Frontal cortex (tissue), 4 donors: Measurements from ENCODE around the gene GOLPH3. TPM values are rescaled to one million over a fixed set of nuclear protein-coding genes. Genes with fewer than 3 reads are reported as not detected.
"Not testable (repeated sequence)": the region's sequence is repeated elsewhere in the genome, so short reads cannot be mapped to it uniquely, and the experiment has no call there.

Experiments
- DNase-seq, 2 donors: peaks; one replicate each; pipeline ENCODE4 v3.0.0; 2012; ENCODE audit warnings: low spot score in 2 of 2
- FAIRE-seq: peaks from 2 replicates; lab custom pipeline; 2012; peaks lifted over from hg19 to GRCh38; lab: Jason Lieb, UNC
- total RNA-seq: library from RNA; depleted of rRNA; stranded (reverse); fragments of >200 nt; gene quantifications from one replicate; pipeline ENCODE4 v1.2.3, GENCODE V29; 2014
- donor health status: control.
- donor health status: control.
- donor health status: control.

The GOLPH3 gene
- total RNA-seq: 66.9 TPM

DNA sequence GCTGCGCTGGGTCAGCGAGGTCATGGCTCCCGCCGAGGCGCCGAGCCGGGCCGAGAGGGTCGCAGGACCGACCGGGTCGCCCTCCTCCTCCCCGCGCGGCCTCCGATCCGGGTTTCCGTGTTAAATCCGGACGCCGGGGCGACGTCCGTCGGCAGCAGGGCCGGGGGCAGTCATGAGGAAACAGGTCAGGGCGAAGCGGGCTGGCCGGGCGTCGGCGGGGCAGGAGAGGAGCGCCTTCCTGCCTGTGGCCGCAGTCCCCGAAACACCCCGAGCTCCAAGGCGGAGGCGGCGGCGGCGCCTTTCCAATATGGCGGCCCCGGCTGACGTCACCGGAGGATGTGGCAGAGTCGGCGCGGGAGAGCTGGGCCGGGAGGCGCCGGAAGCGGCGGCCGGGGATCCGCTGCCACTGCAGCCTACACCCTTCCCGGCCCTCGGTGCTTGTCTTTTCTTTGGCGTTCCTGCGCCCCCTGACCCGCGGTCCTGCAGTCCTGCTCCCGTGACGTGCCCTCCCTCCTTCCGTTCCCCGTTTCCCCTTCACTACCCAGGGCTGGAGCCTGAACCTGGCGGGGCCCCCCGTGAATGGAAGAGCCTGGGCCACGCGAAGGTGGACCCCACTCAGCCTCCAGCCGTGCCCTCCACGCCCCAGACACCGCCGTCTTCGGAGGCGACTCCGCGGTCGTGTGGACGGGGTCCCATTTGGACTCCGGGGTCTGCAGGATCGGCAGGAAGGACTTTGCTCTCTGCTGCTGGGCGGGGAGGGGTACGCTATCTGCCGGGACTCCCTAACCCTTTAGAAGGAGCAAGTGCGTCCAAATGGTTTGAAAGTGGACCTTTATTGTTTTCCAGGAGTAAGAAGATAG lies at the start of gene GOLPH3:
Gene GOLPH3 (minus strand): TSS at position 309 of the 860 bp plus-strand sequence. CDS start 285 bp downstream, at position 24.
- DNase-seq: peak; percentile 88 to 91
- no peak for FAIRE-seq

DNA sequence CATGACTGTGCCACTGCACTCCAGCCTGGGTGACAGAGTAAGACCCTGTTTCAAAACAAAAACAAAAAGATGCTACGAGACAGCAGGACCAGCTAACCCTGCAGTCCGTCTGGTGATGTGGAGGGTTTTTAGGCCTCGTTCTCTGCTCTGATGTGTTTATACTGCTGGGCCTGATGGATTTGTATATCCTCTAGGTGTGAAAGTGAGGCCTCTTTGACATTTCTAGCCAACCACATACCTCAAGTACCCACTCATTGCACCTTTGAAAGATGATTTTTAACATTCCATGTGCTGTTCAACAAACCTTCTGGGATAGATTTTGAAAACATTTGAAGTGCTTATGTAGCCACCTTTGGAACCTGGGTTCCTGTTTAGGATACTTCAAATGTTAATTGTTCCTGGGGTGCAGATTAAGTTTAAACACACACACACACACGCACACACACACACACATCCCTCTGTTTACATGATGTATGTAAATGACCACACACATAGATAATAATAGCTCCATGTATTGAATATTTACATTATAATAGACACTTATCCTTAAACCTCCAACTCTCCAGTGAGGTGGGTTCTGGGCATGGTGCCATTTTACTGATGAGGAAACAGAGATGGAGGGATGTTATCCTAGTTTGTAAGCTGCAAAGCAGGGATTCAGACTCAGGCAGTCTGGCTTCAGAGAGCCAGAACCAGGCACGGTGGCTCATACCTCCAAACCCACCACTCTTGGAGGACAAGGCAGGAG lies 48.8 kb upstream of the GOLPH3 start:
- FAIRE-seq: no peak
- DNase-seq: no peak

DNA sequence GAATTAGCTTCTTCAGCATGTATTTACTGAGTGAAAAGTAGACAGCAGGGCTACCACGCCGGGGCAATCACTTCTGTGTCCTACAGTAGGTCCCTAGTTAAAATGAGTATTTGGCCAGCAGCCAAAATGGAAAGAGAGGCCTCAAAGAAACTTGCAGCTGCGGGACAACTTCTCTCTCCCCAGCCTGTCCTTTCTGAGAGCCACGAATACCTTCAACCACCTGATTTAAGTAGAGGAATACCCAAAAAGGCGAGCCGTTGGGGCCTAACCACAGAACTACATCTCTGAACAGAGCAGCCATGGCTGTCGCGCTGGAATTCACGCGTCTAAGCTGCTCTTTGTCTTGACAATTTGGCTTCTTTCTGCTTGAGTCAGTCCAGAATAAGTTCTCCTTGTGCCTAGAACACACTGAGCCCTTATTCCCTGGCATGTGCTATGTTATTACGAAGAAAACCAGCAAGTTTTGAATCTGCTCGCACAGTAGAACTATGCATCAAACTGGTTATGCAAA lies 43.8 kb upstream of the GOLPH3 start:
- FAIRE-seq: no peak
- DNase-seq: peak in 1 of 2 donors; percentile 33

DNA sequence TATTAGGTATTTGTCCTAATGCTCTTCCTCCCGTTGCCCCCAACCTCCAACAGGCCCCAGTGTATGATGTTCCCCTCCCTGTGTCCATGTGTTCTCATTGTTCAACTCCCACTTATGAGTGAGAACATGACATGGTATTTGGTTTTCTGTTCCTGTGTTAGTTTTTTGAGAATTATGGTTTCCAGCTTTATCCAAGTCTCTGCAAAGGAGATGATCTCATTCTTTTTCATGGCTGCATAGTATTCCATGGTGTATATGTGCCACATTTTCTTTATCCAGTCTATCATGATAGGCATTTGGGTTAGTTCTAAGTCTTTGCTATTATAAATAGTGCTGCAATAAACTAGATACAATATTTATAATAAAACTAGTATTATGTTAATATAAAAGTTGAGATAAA lies 40.2 kb upstream of the GOLPH3 start:
- DNase-seq, FAIRE-seq: not testable (repeated sequence)

DNA sequence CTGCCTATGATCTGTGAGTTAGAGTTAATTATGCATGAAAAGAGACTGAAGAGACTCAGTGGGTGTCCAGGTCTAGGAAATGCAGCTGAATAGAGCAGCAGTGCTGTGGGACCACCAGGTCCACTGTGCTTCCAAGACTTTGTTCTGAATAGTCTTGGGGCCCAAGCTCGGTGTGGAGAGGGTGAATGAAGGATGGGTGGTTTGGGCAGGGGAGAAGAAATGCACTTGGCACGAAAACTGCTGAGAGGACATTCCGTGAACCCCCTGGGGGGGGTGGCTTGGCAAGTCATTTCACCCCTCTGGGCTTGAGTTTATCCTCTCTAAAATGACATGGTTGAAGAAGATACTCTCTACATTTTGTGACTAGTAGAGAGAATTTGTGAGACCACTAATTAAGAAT lies 36.0 kb upstream of the GOLPH3 start:
- FAIRE-seq: no peak
- no peak for DNase-seq

DNA sequence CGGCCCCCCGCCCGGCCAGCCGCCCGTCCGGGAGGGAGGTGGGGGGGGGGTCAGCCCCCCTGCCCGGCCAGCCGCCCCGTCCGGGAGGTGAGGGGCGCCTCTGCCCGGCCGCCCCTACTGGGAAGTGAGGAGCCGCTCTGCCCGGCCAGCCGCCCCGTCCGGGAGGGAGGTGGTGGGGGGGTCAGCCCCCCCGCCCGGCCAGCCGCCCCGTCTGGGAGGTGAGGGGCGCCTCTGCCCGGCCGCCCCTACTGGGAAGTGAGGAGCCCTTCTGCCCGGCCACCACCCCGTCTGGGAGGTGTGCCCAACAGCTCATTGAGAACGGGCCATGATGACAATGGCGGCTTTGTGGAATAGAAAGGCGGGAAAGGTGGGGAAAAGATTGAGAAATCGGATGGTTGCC lies 34.7 kb upstream of the GOLPH3 start:
- not testable (repeated sequence) for DNase-seq, FAIRE-seq

DNA sequence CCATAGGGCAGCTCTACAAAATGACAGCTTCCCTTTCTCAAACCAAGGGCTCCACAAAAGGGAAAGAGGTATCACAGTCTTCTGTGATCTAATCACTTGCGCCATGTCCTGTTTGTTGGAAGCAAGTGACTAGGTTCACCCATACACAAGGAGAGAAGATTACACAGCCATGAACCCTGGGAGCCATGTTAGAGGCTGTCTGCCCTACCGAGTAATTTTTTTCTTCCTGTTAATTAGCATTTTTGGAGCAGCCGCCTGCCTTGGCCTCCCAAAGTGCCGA lies 33.2 kb upstream of the GOLPH3 start:
- no peak for DNase-seq
- no peak for FAIRE-seq

DNA sequence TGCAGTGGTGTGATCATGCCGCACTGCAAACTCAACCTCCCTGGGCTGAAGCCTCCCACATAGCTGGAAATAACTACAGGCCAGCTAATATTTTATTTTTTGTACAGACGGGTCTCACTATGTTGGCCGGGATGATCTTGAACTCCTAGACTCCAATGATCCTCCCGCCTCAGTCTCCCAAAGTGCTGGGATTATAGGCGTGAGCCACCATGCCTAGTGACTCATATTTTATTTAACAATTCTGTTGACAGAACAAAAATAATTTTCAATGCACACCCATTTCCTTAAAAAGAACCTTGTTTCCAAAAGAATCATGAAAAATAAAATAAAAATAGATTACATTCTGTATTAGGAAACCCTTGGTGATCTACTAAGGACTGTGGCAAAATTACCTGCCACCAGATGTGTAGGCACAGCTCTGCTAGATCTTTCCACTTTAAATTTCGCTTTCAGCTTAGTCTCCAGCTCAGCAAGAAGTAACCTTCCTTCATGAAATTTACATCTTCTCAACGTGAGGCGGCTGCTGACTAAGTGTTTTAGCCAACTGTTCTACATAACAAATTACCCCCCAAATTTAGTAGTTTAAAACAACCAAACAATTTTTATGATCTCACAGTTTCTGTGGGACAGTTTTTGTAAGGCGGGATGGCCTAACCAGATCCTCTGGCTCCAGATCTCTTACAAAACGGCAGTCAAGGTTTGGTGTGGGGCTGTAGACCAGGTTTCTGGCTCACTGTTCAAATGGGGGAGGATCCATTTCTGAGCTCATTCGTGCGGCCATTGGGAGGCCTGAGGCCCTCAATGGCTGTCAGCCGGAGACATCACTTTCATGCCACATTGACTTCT lies 32.6 kb upstream of the GOLPH3 start:
- DNase-seq (no peak), FAIRE-seq (no peak)

DNA sequence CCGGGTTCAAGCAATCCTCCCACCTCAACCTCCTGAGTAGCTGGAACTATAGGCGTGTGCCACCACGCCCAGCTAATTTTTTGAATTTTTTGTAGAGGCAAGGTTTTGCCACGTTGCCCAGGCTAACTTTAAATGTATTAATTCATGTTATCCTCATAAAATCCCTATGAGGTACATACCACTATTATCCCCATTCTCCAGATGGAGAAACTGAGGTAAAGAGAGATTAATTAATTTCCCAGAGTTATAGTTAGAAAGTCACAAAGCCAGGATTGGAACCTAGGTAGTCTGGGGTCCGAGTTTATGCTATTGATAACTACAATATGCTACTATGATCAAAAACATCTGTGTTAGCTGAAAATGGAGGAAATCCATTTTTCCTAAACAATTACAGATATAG lies 31.9 kb upstream of the GOLPH3 start:
- FAIRE-seq: no peak
- no peak for DNase-seq

DNA sequence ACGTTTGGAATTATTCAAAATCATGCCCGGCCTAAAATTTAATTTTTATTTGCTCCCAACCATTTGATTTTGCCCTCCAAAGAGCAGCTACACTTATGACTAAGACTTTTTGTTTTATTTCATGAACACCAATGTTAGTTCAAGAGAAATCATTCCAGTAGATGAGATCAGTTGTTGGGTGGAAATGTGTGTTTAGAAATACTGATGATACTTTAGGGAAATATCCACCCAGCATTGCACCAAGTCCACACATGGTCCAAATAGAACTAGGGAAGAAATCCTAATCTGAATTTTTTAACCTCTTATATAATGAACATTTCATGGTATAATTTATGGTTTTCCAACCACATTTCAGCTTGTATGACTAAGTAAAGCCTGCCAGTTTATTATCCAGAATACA lies 28.3 kb upstream of the GOLPH3 start:
- FAIRE-seq (no peak), DNase-seq (no peak)

DNA sequence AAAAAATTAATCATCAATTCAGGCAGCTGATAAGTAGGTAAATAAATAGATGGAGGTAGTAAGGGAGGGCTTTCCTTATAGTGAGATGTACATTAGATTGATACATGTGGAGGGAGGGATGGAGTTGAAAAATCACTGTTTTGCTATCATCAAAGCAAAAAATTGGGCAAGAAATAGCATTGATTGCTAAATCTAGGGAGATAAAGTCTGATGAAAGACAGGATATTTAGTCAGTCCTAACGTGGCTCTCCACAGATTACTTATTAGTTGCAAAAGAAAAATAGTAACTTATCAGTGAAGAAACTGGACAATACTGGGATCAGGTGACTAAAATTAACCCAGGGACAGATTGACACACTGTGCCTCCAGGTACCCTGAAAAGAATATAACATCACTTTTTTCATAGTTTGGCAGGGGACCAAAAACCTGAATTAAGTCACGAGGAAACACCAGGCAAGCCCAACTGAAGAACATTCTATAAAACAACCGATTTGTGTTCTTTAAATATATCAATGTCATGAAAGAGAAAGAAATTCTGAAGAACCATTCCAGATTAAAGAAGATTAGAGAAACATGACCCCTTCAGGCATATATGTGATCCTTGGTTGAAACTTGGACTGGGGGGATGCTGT lies 27.1 kb upstream of the GOLPH3 start:
- DNase-seq: no peak
- FAIRE-seq: no peak

DNA sequence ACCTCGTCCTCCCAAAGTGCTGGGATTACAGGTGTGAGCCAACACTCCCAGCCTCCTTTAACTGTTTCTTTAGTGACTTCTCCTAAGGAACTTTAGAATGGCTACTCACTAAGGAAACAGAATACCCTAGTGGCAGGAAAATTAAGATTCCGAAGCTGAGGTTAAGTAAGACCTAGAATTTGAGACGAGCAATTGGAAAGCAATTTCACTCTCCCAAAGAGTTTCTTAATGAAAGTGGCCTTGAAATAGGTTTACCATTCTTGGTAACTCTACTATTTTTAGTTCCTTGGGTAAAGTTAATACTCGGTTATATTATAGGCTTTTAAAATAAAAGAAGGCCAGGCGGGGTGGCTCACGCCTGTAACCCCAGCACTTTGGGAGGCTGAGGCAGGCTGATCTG lies 22.9 kb upstream of the GOLPH3 start:
- no peak for DNase-seq
- no peak for FAIRE-seq

DNA sequence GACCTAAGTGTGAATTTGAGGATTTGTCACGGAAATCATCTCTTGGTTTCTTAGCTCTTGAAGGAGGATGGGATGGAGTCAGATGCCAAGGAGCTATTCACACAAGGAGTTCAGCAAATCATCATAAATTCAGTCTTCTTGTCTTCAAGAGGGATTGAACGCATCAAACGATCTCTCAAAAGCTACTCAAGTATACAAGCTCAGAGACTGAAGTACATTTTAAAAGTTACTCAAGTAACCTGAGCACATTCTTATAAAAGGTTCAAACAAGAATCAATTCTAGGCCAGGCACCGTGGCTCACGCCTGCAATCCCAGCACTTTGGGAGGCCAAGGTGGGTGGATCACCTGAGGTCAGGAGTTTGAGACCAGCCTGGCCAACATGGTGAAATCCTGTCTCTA lies 21.1 kb upstream of the GOLPH3 start:
- DNase-seq (no peak), FAIRE-seq (no peak)

DNA sequence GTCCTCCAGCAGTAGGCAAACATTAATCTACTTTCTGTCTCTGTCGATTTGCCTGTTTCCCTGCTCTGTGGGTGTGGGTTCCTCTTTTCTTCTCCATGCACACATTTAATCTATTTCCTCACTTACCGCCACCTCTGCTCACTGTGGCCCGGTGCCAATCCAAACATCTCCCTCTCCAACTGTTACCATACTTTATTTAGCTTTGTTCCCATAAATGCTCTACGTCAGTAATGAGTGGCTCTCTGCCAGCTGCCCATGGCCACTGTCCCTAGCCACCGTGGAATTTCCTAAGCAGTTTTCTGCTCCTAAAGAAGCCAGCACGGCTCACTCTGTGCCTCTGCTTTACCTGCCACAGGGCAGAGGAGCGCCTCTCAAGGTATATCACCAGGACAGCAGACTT lies 19.5 kb upstream of the GOLPH3 start:
- DNase-seq: peak in 1 of 2 donors; percentile 49
- no peak for FAIRE-seq

DNA sequence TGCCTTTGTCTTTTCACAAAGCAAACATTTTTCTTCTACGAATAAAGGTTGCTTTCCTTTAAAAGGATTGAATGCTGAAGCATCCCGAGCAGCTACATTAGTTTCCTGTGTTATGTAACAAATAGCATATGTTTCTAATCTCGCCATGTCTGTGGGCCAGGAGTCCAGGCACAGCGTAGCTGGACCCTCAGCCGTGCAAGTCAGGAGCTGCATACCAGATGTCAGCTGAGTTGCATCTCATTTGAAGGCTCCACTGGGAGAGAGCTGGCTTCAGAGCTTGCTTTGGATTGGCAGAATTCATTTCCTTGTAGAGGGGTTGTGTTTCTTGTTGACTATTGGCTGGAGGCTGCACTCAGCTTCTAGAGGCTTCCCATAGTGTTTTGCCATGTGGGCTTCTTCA lies 16.0 kb upstream of the GOLPH3 start:
- DNase-seq: no peak
- no peak for FAIRE-seq

DNA sequence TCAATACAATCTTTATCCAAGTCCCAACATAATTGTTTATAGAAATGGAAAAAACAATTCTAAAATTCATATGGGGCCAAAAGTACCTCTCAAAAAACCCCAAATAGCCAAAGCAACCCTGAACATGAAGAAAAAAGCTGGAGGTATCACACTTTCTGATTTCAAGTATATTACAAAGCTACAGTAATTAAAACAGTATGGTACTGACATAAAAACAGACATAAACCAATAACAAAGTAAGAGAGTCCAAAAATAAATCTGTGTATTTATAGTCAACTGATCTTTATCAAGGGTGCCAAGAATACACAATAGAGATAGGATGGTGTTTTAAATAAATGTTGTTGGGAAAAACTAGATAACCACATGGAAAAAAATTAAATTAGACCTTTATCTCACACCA lies 13.6 kb upstream of the GOLPH3 start:
- DNase-seq (no peak), FAIRE-seq (no peak)

DNA sequence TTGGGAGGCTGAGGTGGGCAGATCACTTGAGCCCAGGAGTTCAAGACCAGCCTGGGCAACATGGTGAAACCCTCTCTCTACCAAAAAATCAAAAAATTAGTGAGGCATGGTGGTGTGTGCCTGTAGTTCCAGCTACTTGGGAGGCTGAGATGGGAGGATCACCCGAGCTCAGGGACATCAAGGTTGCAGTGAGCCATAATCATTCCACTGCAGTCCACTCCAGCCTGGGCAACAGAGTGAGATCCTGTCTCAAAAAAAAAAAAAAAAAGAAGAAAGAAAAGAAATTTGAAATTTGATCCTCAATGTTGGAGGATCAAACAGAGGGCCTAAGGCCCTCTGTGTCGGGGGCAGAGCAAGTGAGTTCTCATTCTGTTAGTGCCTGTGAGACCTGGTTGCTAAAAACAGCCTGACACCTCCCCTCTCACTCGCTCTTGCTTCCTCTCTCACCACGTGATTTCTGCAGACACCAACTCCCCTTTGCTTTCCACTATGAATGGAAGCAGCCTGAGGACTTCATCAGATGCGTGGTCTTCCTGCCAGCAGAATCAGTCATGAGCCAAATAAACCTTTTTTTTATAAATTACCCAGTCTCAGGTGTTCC lies 8.4 kb upstream of the GOLPH3 start:
- no peak for FAIRE-seq
- DNase-seq: no peak

DNA sequence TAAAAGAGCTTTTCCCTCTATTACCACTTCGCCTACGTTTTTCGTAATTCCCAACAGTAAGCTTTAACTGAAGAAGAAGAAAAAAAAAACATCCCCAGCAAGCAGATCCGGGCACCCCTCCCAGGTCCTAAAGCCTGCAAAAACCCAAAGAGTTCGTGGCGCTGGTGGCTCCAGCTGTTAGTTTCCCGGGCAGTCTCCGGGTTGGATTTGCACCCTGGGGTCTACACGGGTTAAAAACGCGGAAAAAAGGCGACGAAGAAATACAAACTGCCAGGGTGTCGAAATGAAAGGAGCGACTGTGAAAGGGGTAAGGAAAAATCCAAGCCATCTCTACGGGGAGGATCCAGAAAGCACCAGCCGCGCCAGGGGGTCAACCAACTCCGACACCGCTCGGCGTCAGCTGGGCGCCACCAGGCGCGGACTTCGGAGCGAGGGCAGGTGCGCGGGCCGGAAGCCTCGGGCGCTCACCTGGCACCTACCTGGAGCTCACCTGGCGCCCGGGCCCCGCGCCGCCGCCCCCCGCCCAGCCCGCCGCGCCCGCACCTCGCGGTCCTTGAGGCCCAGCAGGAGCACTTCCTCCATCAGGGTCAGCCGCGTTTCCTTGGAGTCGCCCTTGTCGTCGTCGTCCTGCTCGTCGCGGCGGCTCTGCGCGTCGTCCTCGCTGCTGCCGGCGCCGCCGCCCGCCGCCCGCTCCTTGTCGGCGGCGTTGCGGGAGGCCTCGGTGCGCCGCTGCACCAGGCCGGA lies 680 bp downstream of the GOLPH3 start:
- FAIRE-seq: no peak
- peak; percentile 48 to 58 for DNase-seq

DNA sequence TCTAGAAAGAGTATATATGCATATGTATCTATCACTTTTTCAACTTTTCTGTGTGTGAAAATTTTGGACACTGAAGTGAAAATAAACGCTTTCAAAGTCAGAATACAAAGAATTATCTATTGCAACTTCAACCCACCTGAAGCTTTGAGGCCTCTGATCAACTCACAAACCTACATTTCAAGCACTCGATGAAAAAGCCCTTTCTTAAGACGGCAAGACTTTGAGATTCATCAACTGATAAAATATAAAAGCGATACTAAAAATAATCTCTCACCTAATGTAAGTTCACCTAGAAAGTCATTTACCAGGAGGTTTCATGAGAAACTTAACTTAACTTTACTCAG lies 1.2 kb downstream of the GOLPH3 start:
- FAIRE-seq (no peak), DNase-seq (no peak)
